GM23248 (cell line): ENCODE measurements around the gene ARCN1.

Experiments used
- EZH2 ChIP-seq: fragments of 200-600 bp; sonication (generic); IDR thresholded peaks from 2 replicates; pipeline ENCODE4 v1.6.1; 2018; ENCODE audit warnings: antibody characterized with exemption, mild to moderate bottlenecking; ENCODE audit not compliant: insufficient read depth, poor library complexity, severe bottlenecking
- EZH2phosphoT487 ChIP-seq: fragments of 200-600 bp; sonication (generic); IDR thresholded peaks from 2 replicates; pipeline ENCODE4 v1.6.1; 2018; ENCODE audit warnings: antibody characterized with exemption, moderate library complexity, mild to moderate bottlenecking, low read depth; ENCODE audit not compliant: insufficient read depth

- TF ChIP-seq EZH2, result no peak
- no peak for TF ChIP-seq EZH2phosphoT487
These were observed 64.5 kb downstream of the ARCN1 start for GRCh38 chr11:118636569-118637290.
